ENCODE data around the gene KIF3C.
"Not testable (repeated sequence)": the region's sequence is repeated elsewhere in the genome, so short reads cannot be mapped to it uniquely, and the experiment has no call there.

Gene KIF3C

DNA sequence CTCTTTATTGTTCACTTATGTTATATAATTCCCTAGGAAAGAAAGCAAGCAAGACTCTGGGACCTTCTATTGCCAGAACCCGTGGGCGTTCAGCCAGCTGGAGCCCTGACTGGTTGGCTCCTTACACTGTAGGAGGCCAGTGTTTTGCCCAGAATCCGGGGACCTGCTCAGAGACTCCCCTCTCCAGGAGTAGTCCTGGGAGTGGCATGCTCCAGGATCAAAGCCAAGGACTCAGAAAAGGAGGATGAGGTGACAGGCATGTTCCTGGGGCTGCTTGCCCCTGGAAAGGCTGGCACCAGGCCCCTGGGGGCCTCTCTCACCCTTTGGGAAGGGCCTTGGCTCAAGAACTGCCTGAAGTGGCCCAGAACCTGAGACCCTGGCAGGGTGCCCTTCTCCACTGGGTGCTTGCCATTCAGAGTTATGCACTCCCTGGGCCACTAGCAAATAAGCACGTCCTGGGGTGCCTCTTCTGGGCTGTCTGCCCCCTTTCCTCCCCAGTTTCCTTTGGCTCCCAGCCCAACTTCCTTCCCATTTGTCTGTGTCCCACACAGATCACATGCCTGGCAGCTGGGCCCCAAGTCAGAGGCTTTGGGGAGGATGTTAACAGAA lies 19.6 kb upstream of the KIF3C start:
- H3K27ac ChIP-seq, result no peak overlapping the region
- DNase-seq, result no peak
- no peak overlapping the region for H3K4me3 ChIP-seq (ENCODE audit: low read depth, low read length)
- no peaks in the 10 kb centered on the region for H3K27me3 ChIP-seq (replicated peaks)
- TF ChIP-seq, protein P1, sequence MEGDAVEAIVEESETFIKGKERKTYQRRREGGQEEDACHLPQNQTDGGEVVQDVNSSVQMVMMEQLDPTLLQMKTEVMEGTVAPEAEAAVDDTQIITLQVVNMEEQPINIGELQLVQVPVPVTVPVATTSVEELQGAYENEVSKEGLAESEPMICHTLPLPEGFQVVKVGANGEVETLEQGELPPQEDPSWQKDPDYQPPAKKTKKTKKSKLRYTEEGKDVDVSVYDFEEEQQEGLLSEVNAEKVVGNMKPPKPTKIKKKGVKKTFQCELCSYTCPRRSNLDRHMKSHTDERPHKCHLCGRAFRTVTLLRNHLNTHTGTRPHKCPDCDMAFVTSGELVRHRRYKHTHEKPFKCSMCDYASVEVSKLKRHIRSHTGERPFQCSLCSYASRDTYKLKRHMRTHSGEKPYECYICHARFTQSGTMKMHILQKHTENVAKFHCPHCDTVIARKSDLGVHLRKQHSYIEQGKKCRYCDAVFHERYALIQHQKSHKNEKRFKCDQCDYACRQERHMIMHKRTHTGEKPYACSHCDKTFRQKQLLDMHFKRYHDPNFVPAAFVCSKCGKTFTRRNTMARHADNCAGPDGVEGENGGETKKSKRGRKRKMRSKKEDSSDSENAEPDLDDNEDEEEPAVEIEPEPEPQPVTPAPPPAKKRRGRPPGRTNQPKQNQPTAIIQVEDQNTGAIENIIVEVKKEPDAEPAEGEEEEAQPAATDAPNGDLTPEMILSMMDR (IDR thresholded peaks at IDR 0.05; ENCODE audit: low read depth, low read length, missing control alignments), result no peak
- no peaks in the 10 kb centered on the region for H3K36me3 ChIP-seq (replicated peaks)
- in situ Hi-C loops (cut with HindIII; ENCODE audit: low pct_ligation_motif_present, low sequenced_read_pairs), result no loop called here

DNA sequence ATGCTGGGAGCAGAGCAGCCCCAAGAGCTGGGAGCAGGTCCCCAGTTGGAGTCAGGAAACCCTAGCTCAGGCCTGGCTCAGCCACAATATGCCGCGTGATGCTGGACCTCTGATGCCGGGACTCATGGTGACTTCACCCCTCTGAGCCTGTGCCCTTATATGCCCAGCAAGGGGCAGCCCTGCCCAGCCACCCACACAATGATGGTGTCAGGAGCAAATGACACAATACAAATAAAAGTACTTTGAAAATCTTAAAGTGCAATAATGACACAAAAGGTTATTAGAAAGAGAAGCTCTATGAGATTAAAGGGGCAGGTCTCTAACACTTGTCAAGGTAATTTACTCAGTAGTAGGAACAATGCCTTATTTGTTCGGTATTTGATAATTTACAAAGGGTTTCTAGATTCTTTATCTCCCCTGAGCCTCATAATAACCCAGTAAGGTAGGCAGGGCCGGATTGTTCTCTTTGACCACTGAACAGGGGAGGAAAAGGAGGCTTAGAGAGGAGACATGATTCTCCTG lies 18.3 kb upstream of the KIF3C start:
- no peaks in the 10 kb centered on the region for H3K27me3 ChIP-seq (replicated peaks)
- DNase-seq, result no peak
- H3K36me3 ChIP-seq (replicated peaks), result no peaks in the 10 kb centered on the region
- TF ChIP-seq, protein P1 (IDR thresholded peaks at IDR 0.05; ENCODE audit: low read depth, low read length, missing control alignments), result no peak
- no peak overlapping the region for H3K27ac ChIP-seq
- in situ Hi-C loops (cut with HindIII; ENCODE audit: low pct_ligation_motif_present, low sequenced_read_pairs), result no loop called here
- no peak overlapping the region for H3K4me3 ChIP-seq (ENCODE audit: low read depth, low read length)

DNA sequence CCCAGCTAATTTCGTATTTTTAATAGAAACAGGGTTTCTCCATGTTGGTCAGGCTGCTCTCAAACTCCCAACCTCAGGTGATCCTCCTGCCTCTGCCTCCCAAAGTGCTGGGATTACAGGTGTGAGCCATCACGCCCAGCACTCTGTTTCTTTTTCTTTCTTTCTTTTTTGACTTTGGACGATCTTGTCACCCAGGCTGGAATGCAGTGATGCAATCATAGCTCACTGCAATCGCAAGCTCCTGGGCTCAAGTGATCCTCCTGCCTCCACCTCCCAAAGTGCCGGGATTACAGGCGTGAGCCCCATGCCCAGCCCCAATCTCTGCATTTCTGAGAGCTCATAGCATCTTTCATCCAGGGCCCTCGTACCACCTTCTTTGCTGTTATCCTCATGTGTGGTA lies 17.1 kb upstream of the KIF3C start:
- H3K27ac ChIP-seq; DNase-seq; H3K4me3 ChIP-seq (ENCODE audit: low read depth, low read length); H3K36me3 ChIP-seq (replicated peaks); H3K27me3 ChIP-seq (replicated peaks): not testable (repeated sequence)
- in situ Hi-C loops (cut with HindIII; ENCODE audit: low pct_ligation_motif_present, low sequenced_read_pairs), result loop anchor here (25.0 kb wide), 1 partner anchor 138 kb away; no protein-coding TSS in a partner anchor

DNA sequence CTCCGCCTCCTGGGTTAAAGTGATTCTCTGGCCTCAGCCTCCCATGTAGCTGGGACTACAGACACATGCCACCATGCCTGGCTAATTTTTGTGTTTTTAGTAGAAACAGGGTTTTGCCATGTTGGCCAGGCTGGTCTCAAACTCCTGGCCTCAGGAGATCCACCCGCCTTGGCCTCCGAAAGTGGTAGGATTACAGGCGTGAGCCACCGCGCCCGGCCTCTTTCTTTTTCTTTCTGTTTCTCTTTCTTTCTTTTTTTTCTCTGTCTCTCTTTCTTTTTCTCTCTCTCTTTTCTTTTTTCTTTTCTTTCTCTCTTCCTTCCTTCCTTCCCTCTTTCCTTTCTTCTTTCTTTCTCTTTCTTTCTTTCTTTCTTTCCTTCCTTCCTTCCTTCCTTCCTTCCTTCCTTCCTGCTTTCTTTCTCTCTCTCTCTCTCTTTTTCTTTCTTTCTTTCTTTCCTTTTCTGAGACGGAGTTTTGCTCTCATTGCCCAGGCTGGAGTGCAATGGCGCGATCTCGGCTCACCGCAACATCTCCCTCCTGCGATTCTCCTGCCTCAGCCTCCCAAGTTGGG lies 16.6 kb upstream of the KIF3C start:
- H3K4me3 ChIP-seq (ENCODE audit: low read depth, low read length); DNase-seq; H3K36me3 ChIP-seq (replicated peaks); H3K27me3 ChIP-seq (replicated peaks); H3K27ac ChIP-seq: not testable (repeated sequence)
- in situ Hi-C loops (cut with HindIII; ENCODE audit: low pct_ligation_motif_present, low sequenced_read_pairs), result loop anchor here (25.0 kb wide), 1 partner anchor 138 kb away; no protein-coding TSS in a partner anchor

DNA sequence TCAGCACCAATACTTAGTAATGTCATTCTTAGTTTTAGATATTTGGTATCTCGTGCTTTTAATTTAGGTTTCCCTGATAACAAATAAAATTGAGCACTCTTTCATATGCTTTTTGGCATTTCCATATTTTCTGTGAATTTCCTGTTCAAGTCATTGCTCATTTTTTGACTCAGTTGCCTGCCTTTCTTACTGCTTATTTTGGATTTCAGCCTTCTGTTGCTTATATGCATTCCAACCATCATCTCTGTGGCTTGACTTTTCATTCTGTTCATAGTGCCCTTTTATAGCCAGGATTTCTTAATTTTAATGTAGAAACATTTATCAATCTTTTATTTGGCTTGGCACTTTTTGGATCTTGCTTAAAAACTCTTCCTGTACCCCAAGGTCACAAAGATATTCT lies 14.5 kb upstream of the KIF3C start:
- no peak overlapping the region for H3K4me3 ChIP-seq (ENCODE audit: low read depth, low read length)
- no peak overlapping the region for H3K27ac ChIP-seq
- no peaks in the 10 kb centered on the region for H3K36me3 ChIP-seq (replicated peaks)
- in situ Hi-C loops (cut with HindIII; ENCODE audit: low pct_ligation_motif_present, low sequenced_read_pairs), result loop anchor here (25.0 kb wide), 1 partner anchor 140 kb away; no protein-coding TSS in a partner anchor
- TF ChIP-seq, protein P1 (IDR thresholded peaks at IDR 0.05; ENCODE audit: low read depth, low read length, missing control alignments), result no peak
- DNase-seq, result no peak
- H3K27me3 ChIP-seq (replicated peaks), result no peaks in the 10 kb centered on the region

DNA sequence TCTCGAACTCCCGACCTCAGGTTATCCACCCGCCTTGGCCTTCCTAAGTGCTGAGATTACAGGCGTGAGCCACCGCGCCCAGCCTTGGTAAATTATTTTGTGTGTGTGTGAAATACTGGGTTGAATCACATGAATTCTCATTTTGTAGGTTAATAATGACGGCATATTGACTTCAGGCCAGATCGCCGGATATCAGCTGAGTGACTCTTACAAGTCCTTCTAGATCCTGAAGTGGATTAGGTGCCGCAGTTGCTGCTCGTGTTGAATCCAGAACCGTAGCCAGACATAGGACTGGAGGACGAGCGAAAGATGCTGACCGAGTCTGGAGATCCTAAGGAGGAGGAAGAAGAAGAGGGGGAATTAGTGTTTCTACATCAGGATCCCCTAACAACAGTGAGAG lies 12.2 kb upstream of the KIF3C start:
- in situ Hi-C loops (cut with HindIII; ENCODE audit: low pct_ligation_motif_present, low sequenced_read_pairs), result loop anchor here (25.0 kb wide), 1 partner anchor 143 kb away; no protein-coding TSS in a partner anchor
- H3K4me3 ChIP-seq (ENCODE audit: low read depth, low read length), result no peak overlapping the region
- H3K36me3 ChIP-seq (replicated peaks), result no peaks in the 10 kb centered on the region
- TF ChIP-seq, protein P1 (IDR thresholded peaks at IDR 0.05; ENCODE audit: low read depth, low read length, missing control alignments), result no peak
- no peak overlapping the region for H3K27ac ChIP-seq
- no peak for DNase-seq
- H3K27me3 ChIP-seq (replicated peaks), result no peaks in the 10 kb centered on the region

Data from brain microvascular endothelial cell (primary cell).